K562 (cell line): ENCODE measurements around the gene ATP6V0E2.

Experiments
- CAMTA2 ChIP-seq: fragments of 250-450 bp; sonication (Bioruptor Pico); conservative IDR thresholded peaks from 2 replicates; pipeline ENCODE4 v1.5.1; 2022
- EP300 ChIP-seq: IDR thresholded peaks from 2 replicates; pipeline ENCODE4 v1.6.1; 2012; ENCODE audit warnings: low read length, improper control_type of control experiment
- NFIC ChIP-seq: fragments of 450-650 bp; IDR thresholded peaks from 2 replicates; pipeline ENCODE4 v1.6.1; 2017; ENCODE audit warnings: mild to moderate bottlenecking, inconsistent platforms
- POLR2AphosphoS5 ChIP-seq: IDR thresholded peaks from 2 replicates; pipeline ENCODE4 v1.6.1; 2011; ENCODE audit warnings: mild to moderate bottlenecking, low read depth, low read length, moderate library complexity; ENCODE audit not compliant: control insufficient read depth, insufficient read depth
- SETDB1 ChIP-seq: IDR thresholded peaks from one replicate; pipeline ENCODE4 v1.6.1; 2012; ENCODE audit warnings: low read length, control low read depth, inconsistent platforms
- U2AF2 ChIP-seq: fragments of 200-400 bp; formaldehyde crosslinking; optimal IDR thresholded peaks from 2 replicates; pipeline ENCODE3; 2017; ENCODE audit warnings: low read depth, mild to moderate bottlenecking, low read length
- ZFP36 ChIP-seq: fragments of 150-350 bp; IDR thresholded peaks from 2 replicates; pipeline ENCODE4 v1.6.1; 2018; ENCODE audit warnings: low read length, low read depth; ENCODE audit not compliant: partially characterized antibody
- ZNF12 ChIP-seq: sonication (generic); formaldehyde crosslinking; IDR thresholded peaks from 2 replicates; pipeline ENCODE4 v1.4.0; 2020; ENCODE audit warnings: mild to moderate bottlenecking, missing genetic modification reagents
- TF ChIP-seq, protein P1 (sequence below): sonication (generic); formaldehyde crosslinking; IDR thresholded peaks from 2 replicates; pipeline ENCODE4 v1.8.0; 2023; ENCODE audit warnings: mild to moderate bottlenecking, missing genetic modification reagents
- TF ChIP-seq, protein P2 (sequence below): fragments of 450-650 bp; formaldehyde crosslinking; IDR thresholded peaks from 2 replicates; pipeline ENCODE4 v1.4.0; 2022; ENCODE audit warnings: missing genetic modification characterization
- TF ChIP-seq, protein P3 (sequence below), 3 experiments: IDR thresholded peaks in 2 of 3; conservative IDR thresholded peaks in 1 of 3; 2 replicates each; pipeline ENCODE4 v1.5.1; 2011 to 2012; ENCODE audit warnings: low read length in 3 of 3, mild to moderate bottlenecking in 3 of 3, control low read depth in 2 of 3, improper control_type of control experiment in 1 of 3, inconsistent platforms in 1 of 3, low read depth in 1 of 3, mixed read lengths in 1 of 3, moderate library complexity in 1 of 3; ENCODE audit not compliant: insufficient read depth in 2 of 3

DNA sequence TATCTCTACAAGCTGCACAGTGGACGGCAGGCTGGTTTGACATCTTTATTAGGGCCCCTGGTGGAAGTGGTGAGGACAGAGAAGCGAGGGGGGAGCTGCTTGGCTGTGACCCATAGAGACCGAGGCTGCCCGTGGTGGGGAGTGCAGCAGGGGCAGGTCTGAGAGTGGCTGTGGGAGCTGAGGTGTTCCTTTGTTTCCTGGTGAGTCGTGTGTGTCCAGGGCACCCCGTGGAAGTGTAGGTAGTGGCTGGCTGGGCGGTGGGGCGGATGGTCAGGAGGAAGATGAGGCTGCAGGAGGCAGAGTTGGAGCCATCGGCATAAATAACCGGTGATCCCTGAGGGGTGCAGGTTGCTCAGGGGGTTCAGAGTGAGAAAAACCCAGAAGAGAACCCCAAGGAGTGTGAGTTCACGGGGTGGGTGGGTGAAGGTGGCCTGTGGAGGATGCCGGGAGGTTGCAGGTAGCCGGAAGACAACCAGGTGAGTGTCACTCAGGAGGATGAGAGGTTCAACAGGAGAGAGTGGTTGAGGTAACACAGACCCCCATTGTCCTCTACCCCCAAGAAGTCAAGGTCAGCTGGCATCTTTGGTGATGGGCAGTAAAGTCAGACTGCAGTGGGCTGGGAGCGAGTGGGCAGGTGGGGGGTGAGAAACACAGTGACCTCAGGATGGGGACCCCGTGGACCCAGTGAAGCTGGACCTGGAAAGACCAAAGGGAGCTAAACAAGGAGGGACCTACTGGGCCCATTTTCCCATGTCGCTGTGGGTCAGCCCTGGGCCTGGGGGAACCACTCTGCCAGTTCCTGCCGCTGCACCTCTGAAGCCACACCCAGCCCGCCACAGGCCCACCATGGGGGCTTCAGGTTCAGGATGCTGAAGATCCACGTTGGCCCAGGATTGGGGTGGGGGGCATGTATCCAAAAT is 7.8 kb downstream of the ATP6V0E2 start:
- TF ChIP-seq POLR2AphosphoS5 (no peak), U2AF2 (no peak), ZNF12 (CRISPR knock-in tag) (no peak), EP300 (no peak), SETDB1 (no peak), ZFP36 (no peak), CAMTA2 (CRISPR knock-in tag) (no peak), NFIC (no peak)
- TF ChIP-seq, protein P1, sequence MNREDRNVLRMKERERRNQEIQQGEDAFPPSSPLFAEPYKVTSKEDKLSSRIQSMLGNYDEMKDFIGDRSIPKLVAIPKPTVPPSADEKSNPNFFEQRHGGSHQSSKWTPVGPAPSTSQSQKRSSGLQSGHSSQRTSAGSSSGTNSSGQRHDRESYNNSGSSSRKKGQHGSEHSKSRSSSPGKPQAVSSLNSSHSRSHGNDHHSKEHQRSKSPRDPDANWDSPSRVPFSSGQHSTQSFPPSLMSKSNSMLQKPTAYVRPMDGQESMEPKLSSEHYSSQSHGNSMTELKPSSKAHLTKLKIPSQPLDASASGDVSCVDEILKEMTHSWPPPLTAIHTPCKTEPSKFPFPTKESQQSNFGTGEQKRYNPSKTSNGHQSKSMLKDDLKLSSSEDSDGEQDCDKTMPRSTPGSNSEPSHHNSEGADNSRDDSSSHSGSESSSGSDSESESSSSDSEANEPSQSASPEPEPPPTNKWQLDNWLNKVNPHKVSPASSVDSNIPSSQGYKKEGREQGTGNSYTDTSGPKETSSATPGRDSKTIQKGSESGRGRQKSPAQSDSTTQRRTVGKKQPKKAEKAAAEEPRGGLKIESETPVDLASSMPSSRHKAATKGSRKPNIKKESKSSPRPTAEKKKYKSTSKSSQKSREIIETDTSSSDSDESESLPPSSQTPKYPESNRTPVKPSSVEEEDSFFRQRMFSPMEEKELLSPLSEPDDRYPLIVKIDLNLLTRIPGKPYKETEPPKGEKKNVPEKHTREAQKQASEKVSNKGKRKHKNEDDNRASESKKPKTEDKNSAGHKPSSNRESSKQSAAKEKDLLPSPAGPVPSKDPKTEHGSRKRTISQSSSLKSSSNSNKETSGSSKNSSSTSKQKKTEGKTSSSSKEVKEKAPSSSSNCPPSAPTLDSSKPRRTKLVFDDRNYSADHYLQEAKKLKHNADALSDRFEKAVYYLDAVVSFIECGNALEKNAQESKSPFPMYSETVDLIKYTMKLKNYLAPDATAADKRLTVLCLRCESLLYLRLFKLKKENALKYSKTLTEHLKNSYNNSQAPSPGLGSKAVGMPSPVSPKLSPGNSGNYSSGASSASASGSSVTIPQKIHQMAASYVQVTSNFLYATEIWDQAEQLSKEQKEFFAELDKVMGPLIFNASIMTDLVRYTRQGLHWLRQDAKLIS (CRISPR knock-in tag) = no peak
- TF ChIP-seq, protein P2, sequence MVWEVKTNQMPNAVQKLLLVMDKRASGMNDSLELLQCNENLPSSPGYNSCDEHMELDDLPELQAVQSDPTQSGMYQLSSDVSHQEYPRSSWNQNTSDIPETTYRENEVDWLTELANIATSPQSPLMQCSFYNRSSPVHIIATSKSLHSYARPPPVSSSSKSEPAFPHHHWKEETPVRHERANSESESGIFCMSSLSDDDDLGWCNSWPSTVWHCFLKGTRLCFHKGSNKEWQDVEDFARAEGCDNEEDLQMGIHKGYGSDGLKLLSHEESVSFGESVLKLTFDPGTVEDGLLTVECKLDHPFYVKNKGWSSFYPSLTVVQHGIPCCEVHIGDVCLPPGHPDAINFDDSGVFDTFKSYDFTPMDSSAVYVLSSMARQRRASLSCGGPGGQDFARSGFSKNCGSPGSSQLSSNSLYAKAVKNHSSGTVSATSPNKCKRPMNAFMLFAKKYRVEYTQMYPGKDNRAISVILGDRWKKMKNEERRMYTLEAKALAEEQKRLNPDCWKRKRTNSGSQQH (CRISPR knock-in tag) = no peak
- TF ChIP-seq, protein P3, sequence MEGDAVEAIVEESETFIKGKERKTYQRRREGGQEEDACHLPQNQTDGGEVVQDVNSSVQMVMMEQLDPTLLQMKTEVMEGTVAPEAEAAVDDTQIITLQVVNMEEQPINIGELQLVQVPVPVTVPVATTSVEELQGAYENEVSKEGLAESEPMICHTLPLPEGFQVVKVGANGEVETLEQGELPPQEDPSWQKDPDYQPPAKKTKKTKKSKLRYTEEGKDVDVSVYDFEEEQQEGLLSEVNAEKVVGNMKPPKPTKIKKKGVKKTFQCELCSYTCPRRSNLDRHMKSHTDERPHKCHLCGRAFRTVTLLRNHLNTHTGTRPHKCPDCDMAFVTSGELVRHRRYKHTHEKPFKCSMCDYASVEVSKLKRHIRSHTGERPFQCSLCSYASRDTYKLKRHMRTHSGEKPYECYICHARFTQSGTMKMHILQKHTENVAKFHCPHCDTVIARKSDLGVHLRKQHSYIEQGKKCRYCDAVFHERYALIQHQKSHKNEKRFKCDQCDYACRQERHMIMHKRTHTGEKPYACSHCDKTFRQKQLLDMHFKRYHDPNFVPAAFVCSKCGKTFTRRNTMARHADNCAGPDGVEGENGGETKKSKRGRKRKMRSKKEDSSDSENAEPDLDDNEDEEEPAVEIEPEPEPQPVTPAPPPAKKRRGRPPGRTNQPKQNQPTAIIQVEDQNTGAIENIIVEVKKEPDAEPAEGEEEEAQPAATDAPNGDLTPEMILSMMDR (IDR thresholded peaks at IDR 0.05 in 2 of 3, conservative IDR thresholded peaks at IDR 0.05 in 1 of 3; ENCODE audit: insufficient read depth in 2 of 3, low read depth in 1 of 3, low read length in 3 of 3) = no peak
